Limb (tissue), 2 donors: ENCODE data around the gene SPDYE11.
A peak's percentile ranks its signal among the peaks of the same experiment; 100 is the strongest.
"Not testable (repeated sequence)": the region's sequence is repeated elsewhere in the genome, so short reads cannot be mapped to it uniquely, and the experiment has no call there.

Experiments
- DNase-seq, 2 donors: peaks; one replicate each; pipeline ENCODE4 v3.0.0-alpha.2; 2016; ENCODE audit errors: extremely low spot score in 2 of 2

SPDYE11 gene, protein sequence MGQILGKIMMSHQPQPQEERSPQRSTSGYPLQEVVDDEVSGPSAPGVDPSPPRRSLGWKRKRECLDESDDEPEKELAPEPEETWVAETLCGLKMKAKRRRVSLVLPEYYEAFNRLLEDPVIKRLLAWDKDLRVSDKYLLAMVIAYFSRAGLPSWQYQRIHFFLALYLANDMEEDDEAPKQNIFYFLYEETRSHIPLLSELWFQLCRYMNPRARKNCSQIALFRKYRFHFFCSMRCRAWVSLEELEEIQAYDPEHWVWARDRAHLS

DNA sequence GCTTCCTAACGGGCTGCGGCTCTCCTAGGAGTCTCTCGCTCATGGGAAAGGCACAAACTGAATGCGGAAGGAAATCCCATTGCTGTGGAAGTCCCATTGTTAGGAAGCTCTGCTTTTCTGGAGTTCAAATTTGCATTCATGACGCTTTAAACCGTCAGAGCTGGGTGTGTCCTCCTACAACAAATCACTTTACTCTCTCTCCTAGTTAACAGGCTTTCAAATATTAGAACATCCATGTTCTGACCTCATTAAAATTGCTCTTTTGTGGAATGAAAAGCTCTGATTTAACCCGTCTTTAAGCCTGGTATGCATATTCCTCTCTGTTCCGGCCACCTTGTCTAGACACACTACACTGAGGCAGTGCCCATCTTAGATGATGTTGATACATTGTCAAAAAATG is at the start of gene SPDYE11:
SPDYE11 (minus strand) TSS at position 101 of the 400 bp plus-strand sequence. CDS start 1,800 bp downstream, outside the sequence.
- DNase-seq, result not testable (repeated sequence)

DNA sequence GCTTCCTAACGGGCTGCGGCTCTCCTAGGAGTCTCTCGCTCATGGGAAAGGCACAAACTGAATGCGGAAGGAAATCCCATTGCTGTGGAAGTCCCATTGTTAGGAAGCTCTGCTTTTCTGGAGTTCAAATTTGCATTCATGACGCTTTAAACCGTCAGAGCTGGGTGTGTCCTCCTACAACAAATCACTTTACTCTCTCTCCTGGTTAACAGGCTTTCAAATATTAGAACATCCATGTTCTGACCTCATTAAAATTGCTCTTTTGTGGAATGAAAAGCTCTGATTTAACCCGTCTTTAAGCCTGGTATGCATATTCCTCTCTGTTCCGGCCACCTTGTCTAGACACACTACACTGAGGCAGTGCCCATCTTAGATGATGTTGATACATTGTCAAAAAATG is 28.2 kb upstream of the SPDYE11 start, which contains the start of gene SPDYE9:
SPDYE9 (minus strand) TSS at position 101 of the 400 bp plus-strand sequence. CDS start 1,800 bp downstream, outside the sequence.
- not testable (repeated sequence) for DNase-seq

DNA sequence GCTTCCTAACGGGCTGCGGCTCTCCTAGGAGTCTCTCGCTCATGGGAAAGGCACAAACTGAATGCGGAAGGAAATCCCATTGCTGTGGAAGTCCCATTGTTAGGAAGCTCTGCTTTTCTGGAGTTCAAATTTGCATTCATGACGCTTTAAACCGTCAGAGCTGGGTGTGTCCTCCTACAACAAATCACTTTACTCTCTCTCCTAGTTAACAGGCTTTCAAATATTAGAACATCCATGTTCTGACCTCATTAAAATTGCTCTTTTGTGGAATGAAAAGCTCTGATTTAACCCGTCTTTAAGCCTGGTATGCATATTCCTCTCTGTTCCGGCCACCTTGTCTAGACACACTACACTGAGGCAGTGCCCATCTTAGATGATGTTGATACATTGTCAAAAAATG is 28.0 kb downstream of the SPDYE11 start, which contains the start of gene SPDYE8:
SPDYE8 (minus strand) TSS at position 101 of the 400 bp plus-strand sequence. CDS start 1,800 bp downstream, outside the sequence.
- not testable (repeated sequence) for DNase-seq

DNA sequence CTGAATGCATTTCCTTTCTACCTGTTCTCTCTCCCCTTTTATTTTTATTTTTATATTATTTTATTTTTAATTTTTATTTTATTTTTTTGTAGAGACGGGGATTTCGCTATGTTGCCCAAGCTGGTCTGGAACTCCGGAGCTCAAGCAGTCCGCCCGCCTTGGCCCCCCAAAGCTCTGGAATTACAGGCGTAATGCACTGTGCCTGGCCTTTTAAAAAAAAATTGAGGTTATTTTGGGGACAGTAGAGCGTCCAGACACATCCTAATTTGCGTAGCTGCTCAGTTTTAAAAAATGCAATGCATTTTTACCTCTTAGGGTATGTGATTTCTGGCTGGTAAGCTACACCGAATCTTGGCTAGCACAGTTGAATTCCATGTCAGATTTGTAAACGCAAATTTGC is 51.2 kb downstream of the SPDYE11 start:
- not testable (repeated sequence) for DNase-seq

DNA sequence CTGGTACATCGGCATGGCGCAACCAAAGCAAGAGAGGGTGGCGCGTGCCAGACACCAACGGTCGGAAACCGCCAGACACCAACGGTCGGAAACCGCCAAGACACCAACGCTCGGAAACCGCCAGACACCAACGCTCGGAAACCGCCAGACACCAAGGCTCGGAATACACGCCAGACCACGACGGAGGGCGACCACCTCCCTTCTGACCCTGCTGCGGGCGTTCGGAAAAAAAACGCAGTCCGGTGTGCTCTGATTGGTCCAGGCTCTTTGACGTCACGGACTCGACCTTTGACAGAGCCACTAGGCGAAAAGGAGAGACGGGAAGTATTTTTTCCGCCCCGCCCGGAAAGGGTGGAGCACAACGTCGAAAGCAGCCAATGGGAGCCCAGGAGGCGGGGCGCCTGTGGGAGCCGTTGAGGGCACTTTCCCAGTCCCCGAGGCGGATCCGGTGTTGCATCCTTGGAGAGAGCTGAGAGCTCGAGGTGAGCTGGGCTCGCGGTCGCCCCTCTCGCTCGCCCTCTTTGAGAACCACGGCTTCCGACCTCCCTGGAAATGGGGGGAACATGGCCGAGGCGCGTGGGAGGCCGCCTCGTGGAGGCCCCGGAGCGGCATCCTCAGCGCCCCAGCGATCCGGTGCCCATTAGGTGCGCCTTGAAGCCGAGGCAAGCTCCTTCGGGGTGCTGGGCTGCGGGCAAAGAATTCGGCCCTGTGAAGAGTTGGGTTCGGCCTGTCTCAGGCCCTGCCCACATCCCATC is 51.8 kb downstream of the SPDYE11 start:
- DNase-seq, result peak; percentile 83 to 89

DNA sequence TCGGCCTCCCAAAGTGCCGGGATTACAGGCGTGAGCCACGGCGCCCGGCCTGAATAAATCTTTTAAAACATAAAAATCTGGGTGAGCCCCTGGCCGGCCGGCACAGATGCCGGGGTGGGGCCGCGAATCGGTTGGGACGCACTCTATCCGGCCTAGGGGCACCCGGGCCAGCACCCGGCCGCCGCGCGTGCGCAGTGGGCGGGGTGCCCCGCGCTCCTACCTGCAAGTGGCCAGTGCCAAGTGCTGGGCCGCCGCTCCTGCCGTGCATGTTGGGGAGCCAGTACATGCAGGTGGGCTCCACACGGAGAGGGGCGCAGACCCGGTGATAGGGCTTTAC is 52.4 kb downstream of the SPDYE11 start:
- not testable (repeated sequence) for DNase-seq

DNA sequence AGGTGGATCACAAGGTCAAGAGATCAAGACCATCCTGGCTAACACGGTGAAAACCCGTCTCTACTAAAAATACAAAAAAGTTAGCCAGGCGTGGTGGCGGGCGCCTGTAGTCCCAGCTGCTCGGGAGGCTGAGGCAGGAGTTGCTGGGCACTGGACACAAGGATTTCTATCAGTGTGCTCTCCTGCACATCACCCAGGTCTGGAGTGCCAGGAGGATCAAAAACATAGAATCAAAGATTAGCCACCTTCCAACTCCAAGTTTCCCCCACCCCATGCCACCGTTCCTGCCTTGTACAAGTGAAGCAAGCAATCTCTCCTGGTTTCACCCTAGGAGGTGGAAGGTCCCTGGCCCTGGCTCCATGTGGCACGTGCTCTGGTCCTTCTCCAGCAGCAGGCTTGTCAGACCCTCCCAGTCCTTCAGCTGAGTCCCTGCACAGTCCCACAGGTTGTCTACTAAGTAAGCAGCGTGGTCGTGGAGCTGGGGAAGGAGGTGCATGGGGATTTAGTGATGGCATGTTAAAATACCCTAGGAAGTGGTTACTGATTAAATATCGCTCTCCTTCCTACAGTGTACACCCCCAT is 59.7 kb downstream of the SPDYE11 start:
- not testable (repeated sequence) for DNase-seq
